Parathyroid adenoma (tissue), 2 donors: ENCODE measurements around the gene ADI1.

ENCODE experiments used
- H2AFZ ChIP-seq: fragments of 300-600 bp; sonication (generic); one replicate; pipeline ENCODE4 v1.7.0; 2017; ENCODE audit warnings: antibody characterized with exemption, mild to moderate bottlenecking
- H3K27ac ChIP-seq: fragments of 300-600 bp; sonication (generic); one replicate; pipeline ENCODE4 v1.7.0; 2017
- H3K27me3 ChIP-seq: fragments of 300-600 bp; sonication (generic); one replicate; pipeline ENCODE4 v1.7.0; 2017; ENCODE audit warnings: low read length; ENCODE audit not compliant: control insufficient read depth, insufficient read depth
- H3K36me3 ChIP-seq: fragments of 300-600 bp; sonication (generic); one replicate; pipeline ENCODE4 v1.7.0; 2017; ENCODE audit warnings: low read length; ENCODE audit not compliant: control insufficient read depth, insufficient read depth
- H3K4me1 ChIP-seq: fragments of 300-600 bp; sonication (generic); one replicate; pipeline ENCODE4 v1.7.0; 2017; ENCODE audit warnings: control low read depth
- H3K4me2 ChIP-seq: fragments of 300-600 bp; sonication (generic); one replicate; pipeline ENCODE4 v1.7.0; 2017; ENCODE audit warnings: low read length
- H3K4me3 ChIP-seq: fragments of 300-600 bp; sonication (generic); one replicate; pipeline ENCODE4 v1.7.0; 2017; ENCODE audit warnings: low read depth, low read length
- H3K79me2 ChIP-seq: fragments of 300-600 bp; sonication (generic); one replicate; pipeline ENCODE4 v1.7.0; 2017; ENCODE audit warnings: control low read depth
- H3K9ac ChIP-seq: fragments of 300-600 bp; sonication (generic); one replicate; pipeline ENCODE4 v1.7.0; 2017; ENCODE audit warnings: mild to moderate bottlenecking
- H3K9me3 ChIP-seq: fragments of 300-600 bp; sonication (generic); one replicate; pipeline ENCODE4 v1.7.0; 2017; ENCODE audit warnings: low read length; ENCODE audit not compliant: control insufficient read depth
- TF ChIP-seq, protein P1 (sequence below): fragments of 300-600 bp; sonication (generic); IDR thresholded peaks from one replicate; pipeline ENCODE4 v1.7.0; 2017; ENCODE audit warnings: antibody characterized with exemption, mild to moderate bottlenecking
- donor health status: primary hyperparathyroidism.

Gene ADI1

DNA sequence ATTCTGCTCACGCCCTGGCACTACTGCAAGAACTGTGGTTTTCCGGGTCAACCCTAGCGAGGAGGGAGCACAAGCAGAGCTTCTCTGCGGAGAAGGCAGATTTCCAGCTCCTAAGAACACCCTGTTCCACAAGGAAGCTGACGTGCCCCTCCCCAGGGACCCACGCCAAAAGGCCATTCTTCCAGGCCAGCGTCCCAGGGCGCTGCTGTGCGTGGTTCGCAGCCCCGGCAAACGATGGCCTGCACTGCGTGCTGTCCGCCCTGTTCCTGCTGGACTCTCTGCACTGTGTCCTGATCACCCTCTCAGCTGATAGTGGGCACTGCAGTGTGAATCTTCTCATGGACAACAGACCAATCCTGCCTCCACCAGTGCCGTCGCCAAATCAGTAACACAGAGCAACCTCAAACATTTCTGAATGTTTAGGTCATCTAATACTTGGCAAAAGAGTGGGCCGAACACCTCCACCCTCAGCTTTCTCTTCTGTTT, 49.1 kb downstream of the ADI1 start:
- no peaks in the 10 kb centered on the region for H3K9me3 ChIP-seq
- H3K4me1 ChIP-seq = peaks cover 7% of the 10 kb centered on the region
- no peaks in the 10 kb centered on the region for H3K36me3 ChIP-seq
- H3K4me3 ChIP-seq = no peak overlapping the region
- H3K4me2 ChIP-seq = no peak overlapping the region
- no peaks in the 10 kb centered on the region for H3K79me2 ChIP-seq
- no peak overlapping the region for H3K9ac ChIP-seq
- no peak overlapping the region for H2AFZ ChIP-seq
- peak overlapping the region; percentile 49 for H3K27ac ChIP-seq
- TF ChIP-seq, protein P1, sequence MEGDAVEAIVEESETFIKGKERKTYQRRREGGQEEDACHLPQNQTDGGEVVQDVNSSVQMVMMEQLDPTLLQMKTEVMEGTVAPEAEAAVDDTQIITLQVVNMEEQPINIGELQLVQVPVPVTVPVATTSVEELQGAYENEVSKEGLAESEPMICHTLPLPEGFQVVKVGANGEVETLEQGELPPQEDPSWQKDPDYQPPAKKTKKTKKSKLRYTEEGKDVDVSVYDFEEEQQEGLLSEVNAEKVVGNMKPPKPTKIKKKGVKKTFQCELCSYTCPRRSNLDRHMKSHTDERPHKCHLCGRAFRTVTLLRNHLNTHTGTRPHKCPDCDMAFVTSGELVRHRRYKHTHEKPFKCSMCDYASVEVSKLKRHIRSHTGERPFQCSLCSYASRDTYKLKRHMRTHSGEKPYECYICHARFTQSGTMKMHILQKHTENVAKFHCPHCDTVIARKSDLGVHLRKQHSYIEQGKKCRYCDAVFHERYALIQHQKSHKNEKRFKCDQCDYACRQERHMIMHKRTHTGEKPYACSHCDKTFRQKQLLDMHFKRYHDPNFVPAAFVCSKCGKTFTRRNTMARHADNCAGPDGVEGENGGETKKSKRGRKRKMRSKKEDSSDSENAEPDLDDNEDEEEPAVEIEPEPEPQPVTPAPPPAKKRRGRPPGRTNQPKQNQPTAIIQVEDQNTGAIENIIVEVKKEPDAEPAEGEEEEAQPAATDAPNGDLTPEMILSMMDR = no peak
- H3K27me3 ChIP-seq = no peaks in the 10 kb centered on the region

DNA sequence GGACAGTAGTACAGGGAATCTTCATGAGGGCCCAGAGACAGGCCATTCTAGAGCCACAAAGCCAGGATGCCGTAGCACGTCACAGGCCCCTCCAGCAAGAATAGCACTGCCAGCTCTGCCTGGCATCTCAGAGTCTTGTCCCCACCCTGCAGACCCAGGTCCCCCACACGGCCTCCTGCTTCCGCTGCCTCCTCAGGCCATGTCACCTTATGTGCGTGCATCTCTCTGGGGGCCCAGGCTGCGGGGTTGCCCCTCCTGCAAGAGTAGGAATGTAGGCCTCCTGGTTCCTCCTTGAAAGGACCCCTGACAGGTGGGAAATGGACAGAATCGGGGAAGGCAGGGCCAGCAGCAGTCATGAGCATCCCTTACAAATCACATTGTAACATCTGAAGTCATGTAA, 49.8 kb downstream of the ADI1 start:
- Histone ChIP-seq H3K4me1 (peaks cover 7% of the 10 kb centered on the region), H3K36me3 (no peaks in the 10 kb centered on the region), H3K9ac (no peak overlapping the region), H3K27me3 (no peaks in the 10 kb centered on the region), H3K4me2 (no peak overlapping the region), H2AFZ (no peak overlapping the region), H3K27ac (no peak overlapping the region), H3K9me3 (no peaks in the 10 kb centered on the region), H3K79me2 (no peaks in the 10 kb centered on the region), H3K4me3 (no peak overlapping the region)
- TF ChIP-seq, protein P1 = no peak

DNA sequence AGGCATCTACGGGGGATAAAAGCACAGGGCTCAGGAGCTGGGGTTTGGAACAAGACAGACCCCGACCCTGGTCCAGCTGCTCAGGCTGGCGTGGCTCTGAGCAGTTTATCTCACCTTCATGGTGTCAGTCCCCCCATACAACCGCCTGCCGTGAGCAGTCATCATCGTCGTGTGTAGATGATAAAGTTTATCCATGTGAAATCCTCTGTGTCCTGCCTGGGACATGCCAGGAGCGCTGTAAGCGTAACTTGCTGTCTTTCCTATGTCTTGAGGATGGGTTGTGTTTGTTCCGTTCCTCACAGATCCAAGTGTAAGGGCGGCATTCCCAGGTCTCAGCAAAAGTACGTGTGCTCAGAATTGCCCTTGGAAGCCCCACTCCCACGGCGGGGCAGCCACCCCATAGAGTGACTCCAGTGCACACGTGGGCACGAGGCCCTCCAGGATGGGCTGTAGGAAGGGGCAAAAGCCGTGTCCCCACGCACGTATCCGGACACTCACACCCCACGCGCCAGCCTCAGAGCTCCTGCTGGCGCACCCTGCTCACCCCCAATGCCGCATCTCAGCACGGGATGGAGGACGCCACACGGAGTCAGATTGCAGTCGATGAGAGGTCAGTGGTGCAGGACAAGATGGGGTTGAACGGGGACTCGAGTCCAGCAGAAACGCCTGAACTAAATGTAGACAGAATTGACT, 50.9 kb downstream of the ADI1 start:
- Histone ChIP-seq H3K27me3 (no peaks in the 10 kb centered on the region), H3K9ac (no peak overlapping the region), H3K36me3 (no peaks in the 10 kb centered on the region), H3K4me3 (no peak overlapping the region), H3K79me2 (no peaks in the 10 kb centered on the region), H2AFZ (no peak overlapping the region), H3K27ac (no peak overlapping the region), H3K9me3 (no peaks in the 10 kb centered on the region), H3K4me2 (no peak overlapping the region), H3K4me1 (peaks cover 7% of the 10 kb centered on the region)
- TF ChIP-seq, protein P1 = no peak

DNA sequence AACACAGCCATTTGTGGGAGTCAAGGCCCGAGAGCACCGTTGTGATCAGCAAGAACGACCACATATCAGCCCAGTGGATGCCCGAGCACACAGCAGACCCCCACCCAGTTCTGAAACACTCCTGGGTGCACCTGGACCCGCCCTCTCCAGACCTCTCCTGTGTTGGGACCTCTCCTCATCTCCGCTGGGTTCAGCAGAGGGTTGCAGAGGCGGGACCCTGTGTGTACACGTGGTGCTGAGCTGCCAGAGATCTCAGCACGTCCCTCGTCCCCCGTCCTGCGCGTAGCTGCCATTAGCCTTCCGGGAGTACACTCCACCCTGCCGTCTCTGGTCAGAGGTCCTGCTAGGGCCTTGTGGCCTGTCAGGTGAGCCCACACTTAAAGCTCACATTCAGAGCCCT, 51.7 kb downstream of the ADI1 start:
- Histone ChIP-seq H3K27me3 (no peaks in the 10 kb centered on the region), H3K27ac (no peak overlapping the region), H3K9ac (no peak overlapping the region), H3K4me2 (no peak overlapping the region), H3K79me2 (no peaks in the 10 kb centered on the region), H2AFZ (no peak overlapping the region), H3K9me3 (no peaks in the 10 kb centered on the region), H3K4me1 (peaks cover 7% of the 10 kb centered on the region), H3K36me3 (no peaks in the 10 kb centered on the region), H3K4me3 (no peak overlapping the region)
- TF ChIP-seq, protein P1 = no peak

DNA sequence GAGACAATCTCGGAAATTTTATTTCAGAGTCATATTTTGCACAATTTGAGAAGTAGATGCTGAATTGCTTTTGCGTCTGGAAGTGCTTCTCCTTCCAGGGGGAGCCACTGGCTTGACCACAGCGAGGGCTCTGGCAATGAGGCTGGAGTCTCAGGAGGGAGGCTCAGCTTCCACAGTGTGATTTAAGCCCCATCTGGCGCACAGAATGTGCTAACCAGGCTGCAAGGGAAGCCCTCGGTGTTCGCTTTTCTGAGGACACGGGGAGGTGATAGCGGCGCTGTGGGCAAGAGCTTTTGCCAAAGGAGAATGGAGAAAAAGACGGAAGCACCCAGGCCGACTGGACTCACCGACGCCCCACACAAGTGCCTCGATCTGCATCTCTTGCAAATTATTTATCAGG, 52.4 kb downstream of the ADI1 start:
- H3K27me3 ChIP-seq = no peaks in the 10 kb centered on the region
- H3K4me3 ChIP-seq = no peak overlapping the region
- no peaks in the 10 kb centered on the region for H3K36me3 ChIP-seq
- H3K4me1 ChIP-seq = peaks cover 7% of the 10 kb centered on the region
- no peak overlapping the region for H3K9ac ChIP-seq
- no peaks in the 10 kb centered on the region for H3K9me3 ChIP-seq
- no peak overlapping the region for H3K4me2 ChIP-seq
- H2AFZ ChIP-seq = no peak overlapping the region
- TF ChIP-seq, protein P1 = no peak
- H3K79me2 ChIP-seq = no peaks in the 10 kb centered on the region
- no peak overlapping the region for H3K27ac ChIP-seq
